SK-N-SH (cell line): ENCODE data around the gene LUC7L3. TPM values are rescaled to one million over a fixed set of nuclear protein-coding genes. Genes with fewer than 3 reads are reported as not detected.

Source experiments
- CTCF ChIA-PET: fragments of 300-600, 350-600 bp; formaldehyde crosslinking; extraction: SDS; loops from one replicate; lab custom pipeline; 2021; lab: Yijun Ruan, JAX
- POLR2A ChIA-PET: fragments of 350-600 bp; sonication (Branson Sonifier 250); formaldehyde crosslinking; extraction: SDS; loops from one replicate; lab custom pipeline; 2020; ENCODE audit warnings: antibody characterized with exemption, inconsistent platforms; lab: Yijun Ruan, JAX
- DNase-seq: peaks from one replicate; pipeline ENCODE4 v3.0.0; 2012
- H2AFZ ChIP-seq: fragments of 200-600 bp; sonication (generic); 2 replicates; pipeline ENCODE4 v1.8.1; 2016; ENCODE audit warnings: antibody characterized with exemption, mild to moderate bottlenecking, low read depth
- H3F3A ChIP-seq: fragments of 200-600 bp; sonication (generic); replicated peaks from 2 replicates; pipeline ENCODE3; 2016; ENCODE audit warnings: antibody characterized with exemption, mild to moderate bottlenecking; ENCODE audit not compliant: insufficient read depth
- H3K27ac ChIP-seq, 2 experiments: fragments of 200-500 bp in 1 of 2; fragments of 200-600 bp in 1 of 2; sonication (Bioruptor generic) in 1 of 2; sonication (generic), shearing (Covaris generic) in 1 of 2; 2 replicates each; pipeline versions ENCODE4 v1.5.1 to v1.6.1; 2014 to 2016; ENCODE audit warnings: low read depth in 2 of 2, inconsistent platforms in 1 of 2, low read length in 1 of 2, mild to moderate bottlenecking in 1 of 2, mixed read lengths in 1 of 2
- H3K27me3 ChIP-seq: fragments of 200-600 bp; sonication (generic), shearing (Covaris generic); 2 replicates; pipeline ENCODE4 v1.6.1; 2016; ENCODE audit warnings: mixed run types; ENCODE audit not compliant: insufficient read depth
- H3K36me3 ChIP-seq, 2 experiments: fragments of 200-500 bp in 1 of 2; fragments of 200-600 bp in 1 of 2; sonication (Bioruptor generic) in 1 of 2; sonication (generic) in 1 of 2; replicated peaks in 1 of 2; 2 replicates each; pipeline versions ENCODE3 to v1.5.1; 2014 to 2016; ENCODE audit warnings: low read length in 1 of 2, mild to moderate bottlenecking in 1 of 2; ENCODE audit not compliant: insufficient read depth in 2 of 2, control insufficient read depth in 1 of 2
- H3K4me1 ChIP-seq, 2 experiments: fragments of 200-500 bp in 1 of 2; fragments of 200-600 bp in 1 of 2; sonication (Bioruptor generic) in 1 of 2; sonication (generic), shearing (Covaris generic) in 1 of 2; 2 replicates each; pipeline versions ENCODE4 v1.5.1 to v1.6.1; 2014 to 2016; ENCODE audit warnings: low read depth in 1 of 2, low read length in 1 of 2, mixed run types in 1 of 2; ENCODE audit not compliant: insufficient read depth in 2 of 2, control insufficient read depth in 1 of 2
- H3K4me2 ChIP-seq: fragments of 200-600 bp; sonication (generic), shearing (Covaris generic); 2 replicates; pipeline ENCODE4 v1.6.1; 2017; ENCODE audit warnings: mixed run types
- H3K4me3 ChIP-seq, 2 experiments: fragments of 200-500 bp in 1 of 2; fragments of 200-600 bp in 1 of 2; sonication (Bioruptor generic) in 1 of 2; sonication (generic), shearing (Covaris generic) in 1 of 2; 2 replicates each; pipeline versions ENCODE4 v1.5.1 to v1.8.1; 2014 to 2016; ENCODE audit warnings: low read depth in 2 of 2, inconsistent platforms in 1 of 2, low read length in 1 of 2, mild to moderate bottlenecking in 1 of 2, mixed read lengths in 1 of 2, moderate library complexity in 1 of 2
- H3K79me2 ChIP-seq: fragments of 200-600 bp; sonication (generic); 2 replicates; pipeline ENCODE4 v1.8.1; 2017; ENCODE audit warnings: mild to moderate bottlenecking; ENCODE audit not compliant: insufficient read depth
- H3K9ac ChIP-seq: fragments of 200-600 bp; sonication (generic); 2 replicates; pipeline ENCODE4 v1.6.1; 2017; ENCODE audit warnings: mixed run types
- H3K9me2 ChIP-seq: fragments of 200-600 bp; sonication (generic); 2 replicates; pipeline ENCODE4 v1.6.1; 2017; ENCODE audit warnings: mixed run types
- H3K9me3 ChIP-seq: fragments of 200-600 bp; sonication (generic); 2 replicates; pipeline ENCODE4 v1.6.1; 2017; ENCODE audit warnings: mixed run types, mild to moderate bottlenecking, moderate library complexity
- H4K20me1 ChIP-seq: fragments of 200-600 bp; sonication (generic); 2 replicates; pipeline ENCODE4 v1.6.1; 2017; ENCODE audit warnings: mild to moderate bottlenecking, mixed run types; ENCODE audit not compliant: insufficient read depth
- CHD2 ChIP-seq: fragments of 150-350 bp; IDR thresholded peaks from 2 replicates; pipeline ENCODE4 v1.6.1; 2018; ENCODE audit warnings: low read length; ENCODE audit not compliant: partially characterized antibody
- FOSL2 ChIP-seq: IDR thresholded peaks from 2 replicates; pipeline ENCODE4 v1.4.0; 2012; ENCODE audit warnings: low read depth, mild to moderate bottlenecking, moderate library complexity, borderline replicate concordance
- MEF2A ChIP-seq: IDR thresholded peaks from 2 replicates; pipeline ENCODE4 v1.4.0; 2012; ENCODE audit warnings: low read depth, borderline replicate concordance
- MXI1 ChIP-seq: IDR thresholded peaks from 2 replicates; pipeline ENCODE4 v1.6.1; 2012; ENCODE audit warnings: mild to moderate bottlenecking, low read depth, low read length, improper control_type of control experiment
- NRF1 ChIP-seq: IDR thresholded peaks from 2 replicates; pipeline ENCODE4 v1.6.1; 2012; ENCODE audit warnings: low read depth, mild to moderate bottlenecking, low read length
- POLR2AphosphoS5 ChIP-seq: IDR thresholded peaks from 2 replicates; pipeline ENCODE4 v1.6.1; 2012; ENCODE audit warnings: low read depth, low read length
- RAD21 ChIP-seq: IDR thresholded peaks from 2 replicates; pipeline ENCODE4 v1.6.1; 2012; ENCODE audit warnings: mild to moderate bottlenecking, low read length
- RFX5 ChIP-seq: IDR thresholded peaks from 2 replicates; pipeline ENCODE4 v1.6.1; 2012; ENCODE audit warnings: mild to moderate bottlenecking, improper control_type of control experiment, low read length
- RXRA ChIP-seq: IDR thresholded peaks from 2 replicates; pipeline ENCODE4 v1.4.0; 2012; ENCODE audit warnings: low read depth, mild to moderate bottlenecking, borderline replicate concordance
- TCF12 ChIP-seq: IDR thresholded peaks from 2 replicates; pipeline ENCODE4 v1.4.0; 2012
- TEAD4 ChIP-seq: IDR thresholded peaks from 2 replicates; pipeline ENCODE4 v1.4.0; 2012; ENCODE audit warnings: mild to moderate bottlenecking, borderline replicate concordance; ENCODE audit not compliant: insufficient read depth
- WGBS: methylation state at CpG from one replicate; pipeline ENCODE4 v1.1.6; 2017; ENCODE audit warnings: low lambda C conversion rate; 5-methylcytosine and 5-hydroxymethylcytosine counted together
- polyA plus RNA-seq, 3 experiments: library from polyadenylated mRNA; depleted of rRNA; stranded (reverse); fragments of >200 nt; gene quantifications; 2 replicates each; pipeline ENCODE4 v1.2.3, GENCODE V29; 2012
- TF ChIP-seq, protein P1 (sequence below): IDR thresholded peaks from 2 replicates; pipeline ENCODE4; 2012
- TF ChIP-seq, protein P2 (sequence below): IDR thresholded peaks from 2 replicates; pipeline ENCODE4 v1.4.0; 2012; ENCODE audit warnings: low read depth, borderline replicate concordance
- TF ChIP-seq, protein P3 (sequence below): IDR thresholded peaks from 2 replicates; pipeline ENCODE4 v1.6.1; 2012; ENCODE audit warnings: mild to moderate bottlenecking, low read depth, low read length, moderate library complexity

The LUC7L3 gene
- polyA plus RNA-seq, 1 of the 3 experiments (the other 2 are of a cell fraction): 154 TPM

DNA sequence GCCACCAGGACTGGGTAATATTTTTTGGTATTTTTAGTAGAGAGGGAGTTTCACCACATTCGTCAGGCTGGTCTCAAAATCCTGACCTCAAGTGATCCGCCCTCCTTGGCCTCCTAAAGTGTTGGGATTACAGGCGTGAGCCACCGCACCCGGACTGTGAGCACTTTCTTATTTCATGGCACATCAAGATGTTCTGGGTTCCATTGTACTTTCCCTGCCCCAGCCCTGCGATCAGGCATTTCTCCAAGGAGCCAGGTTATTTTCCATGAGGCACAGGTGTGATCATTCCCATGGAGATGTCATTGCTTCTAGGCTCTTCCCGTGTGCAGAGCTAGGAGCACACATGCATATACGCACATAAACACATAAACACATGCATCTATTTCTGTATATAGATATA lies 50.5 kb downstream of the LUC7L3 start:
- Histone ChIP-seq H3K4me3 (no peak overlapping the region), H4K20me1 (no peaks in the 10 kb centered on the region), H2AFZ (no peak overlapping the region), H3F3A (no peaks in the 10 kb centered on the region), H3K27me3 (no peaks in the 10 kb centered on the region), H3K79me2 (no peaks in the 10 kb centered on the region), H3K4me1 (peaks cover 0 to 11% of the 10 kb centered on the region in 2 experiments; a peak in 2 of 4 replicates), H3K4me2 (no peak overlapping the region), H3K9ac (no peak overlapping the region), H3K27ac (no peak overlapping the region), H3K9me2 (no peaks in the 10 kb centered on the region), H3K9me3 (no peaks in the 10 kb centered on the region), H3K36me3 (no peaks in the 10 kb centered on the region)
- POLR2A ChIA-PET: no interaction called here
- TF ChIP-seq NRF1 (no peak), FOSL2 (no peak)
- no peak for DNase-seq
- CTCF ChIA-PET: interaction anchor here (1.0 to 2.6 kb wide), 3 partner anchors 9 to 13 kb away, joined by 3 to 16 read pairs (median 7); no protein-coding TSS in a partner anchor
- 88% methylated on average over 8 of the region's 8 CpGs for WGBS

DNA sequence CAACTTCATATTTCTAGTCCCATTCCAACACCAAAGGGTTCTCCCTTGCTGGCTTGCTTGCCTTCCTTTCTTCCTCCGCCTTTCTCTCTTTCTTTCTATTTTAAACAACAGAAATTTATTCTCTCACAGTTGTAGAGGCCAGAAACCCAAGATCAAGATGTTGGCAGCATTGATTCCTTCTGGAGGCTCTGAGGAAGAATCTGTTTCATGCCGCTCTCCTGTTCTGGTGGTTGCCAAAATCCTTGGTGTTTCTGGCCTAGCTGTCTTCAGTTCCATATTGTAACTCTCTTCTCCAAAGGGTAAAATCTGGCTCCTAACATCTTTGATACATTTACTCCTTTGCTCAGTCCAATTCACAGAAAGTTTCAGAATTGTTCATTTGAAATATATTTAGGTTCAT lies 50.9 kb downstream of the LUC7L3 start:
- Histone ChIP-seq H3K4me2 (no peak overlapping the region), H3K9ac (no peak overlapping the region), H2AFZ (no peak overlapping the region), H3F3A (no peaks in the 10 kb centered on the region), H4K20me1 (no peaks in the 10 kb centered on the region), H3K79me2 (no peaks in the 10 kb centered on the region), H3K36me3 (no peaks in the 10 kb centered on the region), H3K9me2 (no peaks in the 10 kb centered on the region), H3K27me3 (no peaks in the 10 kb centered on the region), H3K4me3 (no peak overlapping the region), H3K9me3 (no peaks in the 10 kb centered on the region), H3K27ac (no peak overlapping the region), H3K4me1 (peaks cover 0 to 7% of the 10 kb centered on the region in 2 experiments; a peak in 2 of 4 replicates)
- no peak for TF ChIP-seq CHD2
- POLR2A ChIA-PET: no interaction called here
- CTCF ChIA-PET: interaction anchor here (1.0 to 2.0 kb wide), 2 partner anchors 9 to 13 kb away, joined by 3 to 16 read pairs; no protein-coding TSS in a partner anchor
- DNase-seq: no peak
- 90% methylated on average over 2 of the region's 2 CpGs for WGBS

DNA sequence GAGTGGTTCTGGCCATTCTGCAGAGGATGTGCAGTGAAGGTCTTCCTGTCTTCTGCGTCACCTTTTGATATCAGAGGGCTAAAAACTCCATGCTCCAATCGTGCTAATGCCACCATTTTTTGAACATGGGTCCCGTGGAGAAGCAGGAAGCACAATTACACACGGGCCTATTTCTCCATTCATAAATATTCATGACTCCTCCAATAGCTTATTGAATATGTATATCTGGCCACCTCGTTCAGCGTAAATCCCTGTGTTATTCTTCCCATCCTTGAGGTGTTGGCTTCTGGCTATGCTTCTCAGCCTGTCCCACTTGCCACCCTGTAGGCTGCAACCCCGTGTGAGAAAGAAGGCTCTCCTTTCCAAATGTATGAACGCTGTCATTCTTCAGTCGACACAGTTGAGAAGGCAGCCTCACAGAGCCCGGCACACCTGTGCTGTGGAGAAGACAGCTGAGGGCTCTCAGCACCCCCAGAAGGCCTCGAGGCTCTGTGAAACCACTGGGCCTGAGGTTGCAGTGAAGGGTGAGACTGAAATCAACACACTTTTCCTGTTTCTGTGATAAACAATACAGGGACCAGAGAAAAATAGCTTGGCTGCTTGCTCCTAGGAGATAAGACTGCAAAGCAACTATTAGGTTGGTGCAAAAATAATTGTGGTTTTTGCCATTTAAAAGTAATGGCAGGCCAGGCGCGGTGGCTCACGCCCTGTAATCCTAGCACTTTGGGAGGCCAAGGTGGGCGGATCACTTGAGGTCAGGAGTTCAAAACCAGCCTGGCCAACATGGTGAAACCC lies 52.8 kb downstream of the LUC7L3 start:
- no peak overlapping the region for H3K4me2 ChIP-seq
- no peak overlapping the region for H2AFZ ChIP-seq
- H3K9ac ChIP-seq: no peak overlapping the region
- DNase-seq: no peak
- CTCF ChIA-PET: interaction anchor here (2.1 to 4.7 kb wide), 3 partner anchors 8 to 15 kb away, joined by 5 to 41 read pairs (median 7); no protein-coding TSS in a partner anchor
- no peak overlapping the region for H3K4me3 ChIP-seq
- POLR2A ChIA-PET: no interaction called here
- no peaks in the 10 kb centered on the region for H3F3A ChIP-seq
- H3K9me3 ChIP-seq: no peaks in the 10 kb centered on the region
- no peaks in the 10 kb centered on the region for H3K36me3 ChIP-seq
- 67% methylated on average over 15 of the region's 15 CpGs for WGBS
- H3K27ac ChIP-seq: no peak overlapping the region
- H3K9me2 ChIP-seq: no peaks in the 10 kb centered on the region
- no peaks in the 10 kb centered on the region for H4K20me1 ChIP-seq
- H3K4me1 ChIP-seq: no peaks in the 10 kb centered on the region; a peak in 1 of 4 replicates
- H3K27me3 ChIP-seq: no peaks in the 10 kb centered on the region
- no peaks in the 10 kb centered on the region for H3K79me2 ChIP-seq
- TF ChIP-seq MEF2A: no peak
- no peak for TF ChIP-seq POLR2AphosphoS5
- TF ChIP-seq, protein P1, sequence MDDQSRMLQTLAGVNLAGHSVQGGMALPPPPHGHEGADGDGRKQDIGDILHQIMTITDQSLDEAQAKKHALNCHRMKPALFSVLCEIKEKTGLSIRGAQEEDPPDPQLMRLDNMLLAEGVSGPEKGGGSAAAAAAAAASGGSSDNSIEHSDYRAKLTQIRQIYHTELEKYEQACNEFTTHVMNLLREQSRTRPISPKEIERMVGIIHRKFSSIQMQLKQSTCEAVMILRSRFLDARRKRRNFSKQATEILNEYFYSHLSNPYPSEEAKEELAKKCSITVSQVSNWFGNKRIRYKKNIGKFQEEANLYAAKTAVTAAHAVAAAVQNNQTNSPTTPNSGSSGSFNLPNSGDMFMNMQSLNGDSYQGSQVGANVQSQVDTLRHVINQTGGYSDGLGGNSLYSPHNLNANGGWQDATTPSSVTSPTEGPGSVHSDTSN: no peak
- TF ChIP-seq RXRA: no peak
- TF ChIP-seq, protein P2, sequence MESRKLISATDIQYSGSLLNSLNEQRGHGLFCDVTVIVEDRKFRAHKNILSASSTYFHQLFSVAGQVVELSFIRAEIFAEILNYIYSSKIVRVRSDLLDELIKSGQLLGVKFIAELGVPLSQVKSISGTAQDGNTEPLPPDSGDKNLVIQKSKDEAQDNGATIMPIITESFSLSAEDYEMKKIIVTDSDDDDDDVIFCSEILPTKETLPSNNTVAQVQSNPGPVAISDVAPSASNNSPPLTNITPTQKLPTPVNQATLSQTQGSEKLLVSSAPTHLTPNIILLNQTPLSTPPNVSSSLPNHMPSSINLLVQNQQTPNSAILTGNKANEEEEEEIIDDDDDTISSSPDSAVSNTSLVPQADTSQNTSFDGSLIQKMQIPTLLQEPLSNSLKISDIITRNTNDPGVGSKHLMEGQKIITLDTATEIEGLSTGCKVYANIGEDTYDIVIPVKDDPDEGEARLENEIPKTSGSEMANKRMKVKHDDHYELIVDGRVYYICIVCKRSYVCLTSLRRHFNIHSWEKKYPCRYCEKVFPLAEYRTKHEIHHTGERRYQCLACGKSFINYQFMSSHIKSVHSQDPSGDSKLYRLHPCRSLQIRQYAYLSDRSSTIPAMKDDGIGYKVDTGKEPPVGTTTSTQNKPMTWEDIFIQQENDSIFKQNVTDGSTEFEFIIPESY: no peak
- TF ChIP-seq FOSL2: no peak
- no peak for TF ChIP-seq MXI1
- no peak for TF ChIP-seq RFX5
- TF ChIP-seq, protein P3, sequence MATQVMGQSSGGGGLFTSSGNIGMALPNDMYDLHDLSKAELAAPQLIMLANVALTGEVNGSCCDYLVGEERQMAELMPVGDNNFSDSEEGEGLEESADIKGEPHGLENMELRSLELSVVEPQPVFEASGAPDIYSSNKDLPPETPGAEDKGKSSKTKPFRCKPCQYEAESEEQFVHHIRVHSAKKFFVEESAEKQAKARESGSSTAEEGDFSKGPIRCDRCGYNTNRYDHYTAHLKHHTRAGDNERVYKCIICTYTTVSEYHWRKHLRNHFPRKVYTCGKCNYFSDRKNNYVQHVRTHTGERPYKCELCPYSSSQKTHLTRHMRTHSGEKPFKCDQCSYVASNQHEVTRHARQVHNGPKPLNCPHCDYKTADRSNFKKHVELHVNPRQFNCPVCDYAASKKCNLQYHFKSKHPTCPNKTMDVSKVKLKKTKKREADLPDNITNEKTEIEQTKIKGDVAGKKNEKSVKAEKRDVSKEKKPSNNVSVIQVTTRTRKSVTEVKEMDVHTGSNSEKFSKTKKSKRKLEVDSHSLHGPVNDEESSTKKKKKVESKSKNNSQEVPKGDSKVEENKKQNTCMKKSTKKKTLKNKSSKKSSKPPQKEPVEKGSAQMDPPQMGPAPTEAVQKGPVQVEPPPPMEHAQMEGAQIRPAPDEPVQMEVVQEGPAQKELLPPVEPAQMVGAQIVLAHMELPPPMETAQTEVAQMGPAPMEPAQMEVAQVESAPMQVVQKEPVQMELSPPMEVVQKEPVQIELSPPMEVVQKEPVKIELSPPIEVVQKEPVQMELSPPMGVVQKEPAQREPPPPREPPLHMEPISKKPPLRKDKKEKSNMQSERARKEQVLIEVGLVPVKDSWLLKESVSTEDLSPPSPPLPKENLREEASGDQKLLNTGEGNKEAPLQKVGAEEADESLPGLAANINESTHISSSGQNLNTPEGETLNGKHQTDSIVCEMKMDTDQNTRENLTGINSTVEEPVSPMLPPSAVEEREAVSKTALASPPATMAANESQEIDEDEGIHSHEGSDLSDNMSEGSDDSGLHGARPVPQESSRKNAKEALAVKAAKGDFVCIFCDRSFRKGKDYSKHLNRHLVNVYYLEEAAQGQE: no peak
- no peak for TF ChIP-seq TCF12
- TF ChIP-seq TEAD4: no peak
- no peak for TF ChIP-seq NRF1
- TF ChIP-seq RAD21: no peak
